Stomach (tissue), 9 donors: ENCODE results near the gene CAMSAP3. TPM values are rescaled to one million over a fixed set of nuclear protein-coding genes. Genes with fewer than 3 reads are reported as not detected.

ENCODE experiments used
- DNase-seq, 2 donors: peaks; one replicate each; pipeline versions ENCODE4 v3.0.0 to v3.0.0-alpha.2; 2013 to 2019
- H3K27ac ChIP-seq, 5 donors: fragments of 200-600 bp in 4 of 5; sonication (generic) in 4 of 5; one replicate each; pipeline ENCODE4 v1.5.1; 2013 to 2019; ENCODE audit warnings: mild to moderate bottlenecking in 1 of 5, moderate library complexity in 1 of 5
- H3K27me3 ChIP-seq, 3 donors: fragments of 200-600 bp; sonication (generic); one replicate each; pipeline ENCODE4 v1.5.1; 2017 to 2019; ENCODE audit warnings: mixed run types in 1 of 3
- H3K36me3 ChIP-seq, 4 donors: fragments of 200-600 bp; sonication (generic); 1 replicate in 3 of 4; 2 replicates in 1 of 4; pipeline ENCODE4 v1.5.1; 2016 to 2019
- H3K4me1 ChIP-seq, 4 donors: fragments of 200-600 bp; sonication (generic); one replicate each; pipeline ENCODE4 v1.5.1; 2016 to 2019
- H3K4me3 ChIP-seq, 4 donors: fragments of 200-600 bp; sonication (generic) in 3 of 4; one replicate each; pipeline ENCODE4 v1.5.1; 2016 to 2019; ENCODE audit warnings: mild to moderate bottlenecking in 1 of 4
- H3K9me3 ChIP-seq, 4 donors: fragments of 200-600 bp; sonication (generic); one replicate each; pipeline ENCODE4 v1.5.1; 2016 to 2019
- EP300 ChIP-seq: sonication (generic); formaldehyde crosslinking; IDR thresholded peaks from one replicate; pipeline ENCODE4 v1.6.1; 2017; ENCODE audit warnings: antibody characterized with exemption
- POLR2A ChIP-seq, 4 donors: fragments of 450-650 bp; IDR thresholded peaks; one replicate each; pipeline ENCODE4 v1.6.1; 2016; ENCODE audit warnings: antibody characterized with exemption in 4 of 4, control low read depth in 2 of 4, mild to moderate bottlenecking in 1 of 4, moderate library complexity in 1 of 4
- POLR2AphosphoS5 ChIP-seq, 3 donors: sonication (generic); formaldehyde crosslinking; IDR thresholded peaks; one replicate each; pipeline ENCODE4 v1.6.1; 2016; ENCODE audit warnings: antibody characterized with exemption in 3 of 3
- WGBS, 5 donors: extraction: QIAGEN DNeasy Blood & Tissue Kit in 3 of 5; methylation state at CpG; one replicate each; pipeline versions ENCODE4 v1.1.5 to v1.1.7; 2013 to 2018; 5-methylcytosine and 5-hydroxymethylcytosine counted together
- intact Hi-C: fragments of 100-400 bp; cut with DNase I; formaldehyde crosslinking; loops from one replicate; pipeline ENCODE4 v1.15.1; 2023; ENCODE audit warnings: low total_unique reads
- polyA plus RNA-seq, 3 donors: library from polyadenylated mRNA; stranded (reverse); fragments of 200-250 nt; gene quantifications; one replicate each; pipeline ENCODE4 v1.2.3, GENCODE V29; 2013
- total RNA-seq, 5 donors: library from RNA; depleted of rRNA; stranded (reverse); fragments of >200 nt; gene quantifications; one replicate each; pipeline versions ENCODE4 v1.1.0 to v1.2.3, GENCODE V29; 2014 to 2016
- TF ChIP-seq, protein P1 (sequence below), 7 experiments: fragments of 450-650 bp in 4 of 7; fragments of 200-600 bp in 3 of 7; sonication (generic) in 3 of 7; IDR thresholded peaks; one replicate each; pipeline ENCODE4 v1.5.1; 2016 to 2019; ENCODE audit warnings: antibody characterized with exemption in 7 of 7, control low read depth in 2 of 7, mild to moderate bottlenecking in 1 of 7
- donor health status: healthy with polysubstance abuse.
- donor health status: Bipolar disorder and iron deficiency.
- donor health status: healthy.

The CAMSAP3 gene
- total and polyA plus RNA-seq, 8 donors, result 5.5 to 232 (median 32.2) TPM

DNA sequence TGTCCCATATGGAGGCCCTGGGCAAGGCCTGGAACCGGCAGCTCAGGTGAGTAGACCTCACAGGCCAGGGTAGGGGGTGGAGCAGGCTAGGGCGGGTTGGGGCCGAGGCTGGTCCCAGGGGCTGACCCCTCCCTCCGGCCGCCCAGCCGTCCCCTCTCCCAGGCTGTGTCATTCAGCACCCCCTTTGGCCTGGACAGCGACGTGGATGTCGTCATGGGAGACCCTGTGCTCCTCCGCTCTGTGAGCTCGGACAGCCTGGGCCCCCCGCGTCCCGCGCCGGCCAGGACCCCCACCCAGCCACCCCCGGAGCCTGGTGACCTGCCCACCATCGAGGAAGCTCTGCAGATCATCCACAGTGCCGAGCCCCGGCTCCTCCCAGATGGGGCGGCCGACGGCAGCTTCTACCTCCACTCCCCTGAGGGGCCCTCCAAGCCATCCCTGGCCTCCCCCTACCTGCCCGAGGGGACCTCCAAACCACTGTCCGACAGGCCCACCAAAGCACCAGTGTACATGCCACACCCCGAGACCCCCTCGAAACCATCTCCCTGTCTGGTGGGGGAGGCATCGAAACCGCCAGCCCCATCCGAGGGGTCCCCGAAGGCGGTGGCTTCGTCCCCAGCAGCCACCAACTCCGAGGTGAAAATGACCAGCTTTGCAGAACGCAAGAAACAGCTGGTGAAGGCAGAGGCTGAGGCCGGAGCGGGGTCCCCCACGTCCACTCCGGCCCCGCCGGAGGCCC, 16.0 kb downstream of the CAMSAP3 start:
- Histone ChIP-seq H3K4me1 (no peaks in the 10 kb centered on the region), H3K27ac (no peak overlapping the region), H3K27me3 (no peaks in the 10 kb centered on the region), H3K9me3 (no peaks in the 10 kb centered on the region), H3K36me3 (peaks cover 10 to 83% (median 75%) of the 10 kb centered on the region in 4 donors), H3K4me3 (no peak overlapping the region)
- TF ChIP-seq POLR2A (IDR thresholded peaks at IDR 0.05), result no peak
- TF ChIP-seq, protein P1, sequence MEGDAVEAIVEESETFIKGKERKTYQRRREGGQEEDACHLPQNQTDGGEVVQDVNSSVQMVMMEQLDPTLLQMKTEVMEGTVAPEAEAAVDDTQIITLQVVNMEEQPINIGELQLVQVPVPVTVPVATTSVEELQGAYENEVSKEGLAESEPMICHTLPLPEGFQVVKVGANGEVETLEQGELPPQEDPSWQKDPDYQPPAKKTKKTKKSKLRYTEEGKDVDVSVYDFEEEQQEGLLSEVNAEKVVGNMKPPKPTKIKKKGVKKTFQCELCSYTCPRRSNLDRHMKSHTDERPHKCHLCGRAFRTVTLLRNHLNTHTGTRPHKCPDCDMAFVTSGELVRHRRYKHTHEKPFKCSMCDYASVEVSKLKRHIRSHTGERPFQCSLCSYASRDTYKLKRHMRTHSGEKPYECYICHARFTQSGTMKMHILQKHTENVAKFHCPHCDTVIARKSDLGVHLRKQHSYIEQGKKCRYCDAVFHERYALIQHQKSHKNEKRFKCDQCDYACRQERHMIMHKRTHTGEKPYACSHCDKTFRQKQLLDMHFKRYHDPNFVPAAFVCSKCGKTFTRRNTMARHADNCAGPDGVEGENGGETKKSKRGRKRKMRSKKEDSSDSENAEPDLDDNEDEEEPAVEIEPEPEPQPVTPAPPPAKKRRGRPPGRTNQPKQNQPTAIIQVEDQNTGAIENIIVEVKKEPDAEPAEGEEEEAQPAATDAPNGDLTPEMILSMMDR (IDR thresholded peaks at IDR 0.05), result no peak
- no peak for TF ChIP-seq EP300
- TF ChIP-seq POLR2AphosphoS5 (IDR thresholded peaks at IDR 0.05), result no peak
- intact Hi-C loops, result no loop called here
- no peak for DNase-seq
- 86 to 92% (median 89%) methylated on average over 18 to 41 of the region's 41 CpGs for WGBS, 5 donors

DNA sequence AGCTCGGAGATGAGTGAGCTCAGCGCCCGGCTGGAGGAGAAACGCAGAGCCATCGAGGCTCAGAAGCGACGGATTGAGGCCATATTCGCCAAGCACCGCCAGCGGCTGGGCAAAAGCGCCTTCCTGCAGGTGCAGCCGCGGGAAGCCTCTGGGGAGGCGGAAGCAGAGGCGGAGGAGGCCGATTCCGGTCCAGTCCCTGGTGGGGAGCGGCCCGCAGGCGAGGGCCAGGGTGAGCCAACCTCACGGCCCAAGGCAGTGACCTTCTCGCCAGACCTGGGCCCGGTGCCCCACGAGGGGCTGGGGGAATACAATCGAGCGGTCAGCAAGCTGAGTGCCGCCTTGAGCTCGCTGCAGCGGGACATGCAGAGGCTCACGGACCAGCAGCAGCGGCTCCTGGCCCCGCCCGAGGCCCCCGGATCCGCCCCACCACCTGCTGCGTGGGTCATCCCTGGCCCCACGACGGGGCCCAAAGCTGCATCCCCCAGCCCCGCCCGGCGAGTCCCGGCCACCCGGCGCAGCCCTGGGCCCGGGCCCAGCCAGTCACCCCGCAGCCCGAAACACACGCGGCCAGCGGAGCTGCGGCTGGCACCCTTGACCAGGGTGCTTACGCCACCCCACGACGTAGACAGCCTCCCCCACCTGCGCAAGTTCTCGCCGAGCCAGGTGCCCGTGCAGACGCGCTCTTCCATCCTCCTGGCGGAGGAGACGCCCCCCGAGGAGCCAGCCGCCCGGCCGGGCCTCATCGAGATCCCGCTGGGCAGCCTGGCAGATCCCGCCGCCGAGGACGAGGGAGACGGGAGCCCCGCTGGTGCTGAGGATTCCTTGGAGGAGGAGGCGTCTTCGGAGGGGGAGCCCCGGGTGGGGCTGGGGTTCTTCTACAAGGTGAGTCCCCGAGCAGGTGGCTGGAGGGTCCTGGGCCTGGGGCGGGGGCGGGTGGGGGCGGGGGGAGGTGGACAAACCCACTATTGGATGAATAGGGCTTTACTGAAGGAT, 16.9 kb downstream of the CAMSAP3 start:
- H3K27me3 ChIP-seq, result no peaks in the 10 kb centered on the region
- intact Hi-C loops, result no loop called here
- no peak overlapping the region for H3K4me3 ChIP-seq
- H3K27ac ChIP-seq, result no peak overlapping the region
- no peaks in the 10 kb centered on the region for H3K9me3 ChIP-seq
- no peak for DNase-seq
- peaks cover 10 to 84% (median 78%) of the 10 kb centered on the region in 4 donors for H3K36me3 ChIP-seq
- H3K4me1 ChIP-seq, result peaks cover 4 to 8% (median 7%) of the 10 kb centered on the region in 4 donors
- TF ChIP-seq EP300 (no peak), POLR2AphosphoS5 (IDR thresholded peaks at IDR 0.05) (no peak), POLR2A (IDR thresholded peaks at IDR 0.05) (no peak)
- TF ChIP-seq, protein P1 (IDR thresholded peaks at IDR 0.05), result no peak
- WGBS, 5 donors, result 88 to 93% (median 90%) methylated on average over 58 to 81 of the region's 81 CpGs

DNA sequence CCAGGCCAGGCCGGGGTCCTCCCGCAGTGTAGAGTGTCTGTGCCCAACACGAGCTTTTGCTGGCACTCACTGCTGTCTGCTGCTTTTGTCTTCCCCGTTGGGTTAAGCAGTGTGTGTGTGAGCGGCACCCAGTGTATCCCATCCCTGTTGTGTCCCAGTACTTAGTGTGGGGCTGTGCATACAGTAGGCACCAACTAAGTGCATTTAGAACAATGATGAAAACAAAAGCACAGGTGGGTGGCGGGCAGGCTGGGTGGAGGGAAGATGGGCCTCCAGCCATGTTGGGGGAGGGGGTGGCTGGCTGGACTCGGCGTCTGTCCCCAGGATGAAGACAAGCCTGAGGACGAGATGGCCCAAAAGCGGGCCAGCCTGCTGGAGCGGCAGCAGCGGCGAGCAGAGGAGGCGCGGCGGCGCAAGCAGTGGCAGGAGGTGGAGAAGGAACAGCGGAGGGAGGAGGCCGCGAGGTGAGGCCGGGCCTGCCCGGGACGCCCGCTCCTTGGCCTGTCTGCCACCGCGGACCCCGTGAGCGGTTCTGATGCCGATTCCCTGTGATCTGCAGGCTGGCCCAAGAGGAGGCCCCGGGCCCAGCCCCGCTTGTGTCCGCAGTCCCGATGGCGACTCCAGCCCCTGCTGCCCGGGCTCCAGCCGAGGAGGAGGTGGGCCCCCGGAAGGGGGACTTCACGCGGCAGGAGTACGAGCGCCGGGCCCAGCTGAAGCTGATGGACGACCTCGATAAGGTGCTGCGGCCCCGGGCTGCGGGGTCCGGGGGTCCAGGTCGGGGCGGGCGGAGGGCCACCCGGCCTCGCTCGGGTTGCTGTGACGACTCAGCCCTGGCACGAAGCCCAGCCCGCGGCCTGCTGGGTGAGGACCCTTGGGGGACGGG, 19.4 kb downstream of the CAMSAP3 start:
- TF ChIP-seq EP300, result no peak
- TF ChIP-seq POLR2AphosphoS5 (IDR thresholded peaks at IDR 0.05), result no peak
- TF ChIP-seq, protein P1 (IDR thresholded peaks at IDR 0.05), result no peak
- no peak for TF ChIP-seq POLR2A (IDR thresholded peaks at IDR 0.05)
- Histone ChIP-seq H3K4me3 (no peak overlapping the region), H3K27me3 (no peaks in the 10 kb centered on the region), H3K4me1 (peaks cover 16 to 32% (median 31%) of the 10 kb centered on the region in 4 donors), H3K27ac (no peak overlapping the region), H3K9me3 (no peaks in the 10 kb centered on the region), H3K36me3 (peaks cover 11 to 84% (median 77%) of the 10 kb centered on the region in 4 donors)
- intact Hi-C loops, result no loop called here
- 82 to 90% (median 88%) methylated on average over 40 to 59 of the region's 59 CpGs for WGBS, 5 donors
- no peak for DNase-seq
